CD4-positive, alpha-beta T cell treated with Interleukin-10 for 1 hour (primary cell): ENCODE data around the gene NCOA1.
"Not testable (repeated sequence)": the region's sequence is repeated elsewhere in the genome, so short reads cannot be mapped to it uniquely, and the experiment has no call there.

Experiments
- DNase-seq: peaks from one replicate; pipeline ENCODE4 v3.0.0-alpha.2; 2020

The NCOA1 gene

DNA sequence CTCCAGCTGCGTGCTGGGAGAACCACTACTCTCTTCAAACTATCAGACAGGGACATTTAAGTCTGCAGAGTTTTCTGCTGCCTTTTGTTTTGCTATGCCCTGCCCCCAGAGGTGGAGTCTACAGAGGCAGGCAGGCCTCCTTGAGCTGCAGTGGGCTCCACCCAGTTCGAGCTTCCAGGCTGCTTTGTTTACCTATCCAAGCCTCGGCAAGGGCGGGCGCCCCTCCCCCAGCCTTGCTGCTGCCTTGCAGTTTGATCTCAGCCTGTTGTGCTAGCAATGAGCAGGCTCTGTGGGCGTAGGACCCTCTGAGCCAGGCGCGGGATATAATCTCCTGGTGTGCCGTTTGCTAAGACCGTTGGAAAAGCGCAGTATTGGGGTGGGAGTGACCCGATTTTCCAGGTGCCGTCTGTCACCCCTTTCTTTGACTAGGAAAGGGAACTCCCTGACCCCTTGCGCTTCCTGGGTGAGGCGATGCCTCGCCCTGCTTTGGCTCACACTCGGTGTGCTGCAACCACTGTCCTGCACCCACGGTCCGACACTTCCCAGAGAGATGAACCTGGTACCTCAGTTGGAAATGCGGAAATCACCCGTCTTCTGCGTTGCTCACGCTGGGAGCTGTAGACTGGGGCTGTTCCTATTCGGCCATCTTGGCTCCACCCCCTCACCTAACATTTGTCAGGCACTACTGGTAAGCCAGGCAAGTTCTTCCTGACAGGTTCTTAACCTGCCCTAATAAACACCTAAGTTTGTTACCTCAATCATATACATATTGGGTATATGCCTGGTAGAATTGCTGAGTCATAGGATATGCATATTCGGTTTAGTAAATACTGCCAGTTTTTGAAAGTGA lies 315.0 kb downstream of the NCOA1 start:
- not testable (repeated sequence) for DNase-seq

DNA sequence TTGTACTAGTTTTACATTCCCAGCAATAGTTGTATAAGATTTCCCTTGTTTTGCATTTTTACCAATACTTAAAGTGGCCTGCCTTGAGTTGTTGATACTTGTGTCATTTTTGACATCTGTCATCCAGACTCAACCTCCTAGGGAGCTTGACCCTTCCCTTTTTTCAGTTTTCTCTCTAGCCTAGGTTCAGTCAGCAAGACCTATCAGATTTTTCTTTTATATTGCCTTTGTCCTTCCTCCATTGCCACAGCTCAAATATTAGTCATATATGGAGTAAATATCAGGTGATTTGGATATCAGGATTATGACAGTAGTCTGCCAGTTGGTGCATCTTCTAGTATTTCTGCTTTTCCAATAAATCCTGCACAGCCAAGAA lies 315.6 kb downstream of the NCOA1 start:
- no peak for DNase-seq

DNA sequence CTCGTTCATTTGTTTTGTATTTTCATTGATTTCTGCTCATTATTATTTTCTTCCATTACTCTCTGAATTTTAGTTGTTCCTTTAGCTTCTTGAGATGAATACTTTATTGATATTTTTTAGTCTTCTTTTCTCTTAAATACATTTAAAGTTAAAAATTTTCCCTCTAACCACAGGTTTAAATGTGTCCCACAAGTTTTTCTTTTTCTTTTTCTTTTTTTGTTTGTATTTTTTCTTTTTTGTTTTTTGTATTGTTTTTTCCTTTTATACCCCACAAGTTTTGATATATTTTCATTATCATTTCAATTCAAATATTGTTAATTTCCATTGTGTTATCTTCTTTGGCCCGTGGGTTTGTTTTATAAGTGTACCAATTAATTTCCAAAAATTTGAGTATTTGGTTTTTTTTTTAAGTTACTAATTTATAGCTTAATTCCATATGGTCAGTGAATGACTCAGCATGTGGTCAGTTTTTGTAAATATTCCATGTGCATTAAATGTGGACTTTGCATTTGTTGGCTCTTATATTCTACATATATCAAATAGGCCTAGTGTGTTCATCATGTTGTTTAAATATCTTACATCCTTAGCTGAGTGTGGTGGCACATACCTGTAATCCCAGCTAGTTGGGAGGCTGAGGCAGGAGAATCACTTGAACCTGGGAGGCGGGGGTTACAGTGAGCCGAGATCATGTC lies 318.4 kb downstream of the NCOA1 start:
- no peak for DNase-seq

DNA sequence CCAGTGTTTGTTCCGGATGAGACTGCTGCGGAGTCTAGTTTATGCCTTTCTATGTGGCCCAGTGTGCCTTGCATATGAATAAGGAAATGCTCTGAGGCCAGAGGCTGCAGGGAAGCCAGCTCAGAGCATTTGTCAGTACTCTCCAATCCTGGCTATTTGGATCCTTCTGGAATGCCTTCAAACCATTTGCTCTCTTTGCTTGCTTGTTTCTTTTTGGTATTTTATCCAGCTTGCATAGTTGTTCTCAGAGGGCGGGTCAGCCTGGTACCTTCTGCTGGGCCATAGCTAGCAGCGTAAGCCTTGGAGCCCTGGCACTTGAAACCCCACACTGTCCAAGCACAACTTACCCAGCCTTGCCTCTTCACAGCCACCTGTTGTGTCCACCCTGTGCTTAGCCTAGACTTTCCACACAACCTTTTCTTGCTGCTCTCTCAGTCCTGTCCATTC lies 322.7 kb downstream of the NCOA1 start:
- DNase-seq = no peak

DNA sequence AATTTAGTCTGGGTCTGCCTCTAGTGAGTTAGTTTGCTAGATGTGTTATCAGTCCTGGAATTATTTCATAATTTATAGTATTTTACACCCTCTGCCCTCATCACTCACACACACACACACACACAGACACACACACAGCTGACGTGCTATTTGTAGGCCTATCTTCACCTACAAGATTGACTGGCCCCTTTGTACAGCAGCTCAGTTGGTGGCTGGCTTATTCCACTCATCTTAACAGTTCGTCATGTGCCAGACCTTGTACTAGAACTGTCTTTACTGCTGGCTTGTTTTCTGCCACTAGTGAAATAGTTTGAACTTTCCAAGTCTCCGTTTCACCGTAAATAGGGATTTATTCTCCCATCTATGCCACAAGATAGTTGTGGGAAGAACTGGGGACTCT lies 323.5 kb downstream of the NCOA1 start:
- DNase-seq = no peak

DNA sequence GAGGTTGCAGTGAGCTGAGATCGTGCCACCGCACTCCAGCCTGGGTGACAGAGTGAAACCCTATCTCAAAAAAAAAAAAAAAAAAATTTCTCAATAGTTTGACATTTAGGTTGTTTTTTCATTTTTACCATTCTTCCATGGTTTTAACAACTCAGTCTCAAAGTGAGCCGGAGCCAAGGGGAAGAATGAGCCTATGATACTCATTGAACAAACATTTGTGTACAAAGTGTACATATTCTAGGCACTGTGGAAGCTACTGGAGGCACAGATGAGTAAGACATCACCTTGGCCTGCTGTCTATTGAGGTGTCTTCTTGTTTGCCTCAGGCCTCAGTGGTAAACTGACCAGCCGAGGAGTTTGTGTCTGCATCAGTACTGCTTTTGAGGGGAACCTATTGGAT lies 324.1 kb downstream of the NCOA1 start:
- no peak for DNase-seq

DNA sequence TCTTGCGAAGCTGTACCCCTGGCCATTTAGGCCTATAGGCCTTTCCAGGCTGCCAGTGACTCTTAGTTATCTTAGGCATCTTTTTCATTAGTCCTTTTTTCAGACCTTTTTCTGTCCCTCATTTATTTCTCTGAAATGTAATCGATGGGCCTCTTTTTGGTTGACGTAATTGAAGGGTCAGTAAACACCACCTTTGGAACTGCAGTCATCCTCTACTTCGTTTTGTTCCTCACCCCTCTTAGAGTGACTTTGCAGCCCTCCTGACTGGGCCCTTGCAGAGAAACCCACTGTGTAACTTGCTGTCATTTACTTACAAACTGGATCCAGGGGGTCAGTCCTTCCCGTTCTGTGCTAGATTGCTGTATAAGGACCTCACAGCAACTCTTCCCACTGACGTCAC lies 325.4 kb downstream of the NCOA1 start:
- no peak for DNase-seq

DNA sequence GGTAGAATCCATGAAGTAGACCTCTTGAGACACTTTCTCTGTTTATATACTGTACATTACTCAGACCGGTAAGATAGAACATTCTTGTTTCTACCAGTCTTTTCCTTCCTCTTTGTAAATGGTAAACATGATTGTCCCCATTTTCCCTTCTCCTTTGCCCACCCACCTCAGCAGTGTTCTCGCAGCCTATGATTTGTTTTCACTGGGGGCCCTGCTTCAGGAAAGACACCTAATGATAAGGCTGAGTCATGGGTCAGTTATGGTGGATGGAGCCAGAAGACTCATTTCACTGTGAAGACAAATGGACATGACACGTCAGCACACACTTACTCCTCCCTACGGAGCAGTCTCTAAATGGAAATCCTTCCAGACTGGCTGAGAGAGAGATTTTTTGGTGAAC lies 325.8 kb downstream of the NCOA1 start:
- no peak for DNase-seq

DNA sequence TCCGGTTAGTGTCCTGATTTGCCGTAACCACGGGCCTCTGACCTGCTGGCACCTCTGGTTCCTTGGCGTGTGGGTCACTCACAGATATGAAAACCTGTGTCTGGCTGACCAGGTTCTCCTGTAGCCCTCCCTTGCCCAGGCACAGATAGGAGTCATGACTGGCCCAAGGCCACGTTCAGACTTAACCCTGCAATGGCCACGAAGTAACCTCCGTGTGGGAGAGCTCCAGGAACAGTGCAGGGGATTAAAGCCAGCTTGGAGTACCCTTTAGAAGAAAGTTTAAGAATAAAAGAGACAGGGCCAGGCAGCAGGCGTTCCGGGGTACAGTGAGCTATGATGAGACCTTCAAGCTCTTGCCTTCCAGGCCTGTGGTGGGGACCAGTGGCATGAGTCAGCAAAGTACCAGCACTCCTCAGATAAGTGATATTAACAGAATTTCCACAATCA lies 327.7 kb downstream of the NCOA1 start:
- DNase-seq = no peak

DNA sequence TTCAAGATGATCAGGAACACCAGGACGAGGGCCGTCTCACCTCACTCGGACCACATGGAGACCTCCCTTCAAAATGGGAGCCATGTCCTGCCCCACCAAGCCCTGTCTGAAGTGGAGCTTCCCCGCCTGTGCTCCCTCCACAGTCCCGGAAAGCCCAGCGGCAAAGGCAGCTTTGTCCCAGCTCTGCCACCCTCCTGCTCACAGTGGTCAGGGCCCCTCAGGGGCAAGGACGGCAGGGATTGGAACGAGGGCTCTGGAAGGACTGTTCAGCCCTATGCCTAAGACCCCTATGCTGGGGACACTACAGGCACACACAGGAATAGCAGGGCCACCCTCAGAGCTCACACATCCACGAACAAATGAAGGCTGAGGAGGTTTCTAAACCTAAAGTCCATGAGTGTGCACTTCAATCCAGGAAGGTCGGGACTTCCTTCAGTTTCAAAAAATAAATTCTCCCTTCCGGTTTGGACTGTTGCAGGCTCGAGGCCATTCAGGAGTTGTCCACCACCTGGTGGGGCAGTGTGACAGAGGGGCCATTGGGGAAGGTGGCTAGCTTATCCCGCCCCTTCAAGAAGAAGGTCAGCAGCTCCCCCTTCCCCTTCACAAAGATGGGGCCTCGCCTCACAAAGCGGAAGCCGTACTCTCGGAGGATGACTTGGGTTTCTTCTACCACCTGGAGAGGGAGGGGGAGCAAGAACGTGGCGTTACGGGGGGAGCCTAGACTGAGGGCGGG lies 328.6 kb downstream of the NCOA1 start:
- DNase-seq = no peak

DNA sequence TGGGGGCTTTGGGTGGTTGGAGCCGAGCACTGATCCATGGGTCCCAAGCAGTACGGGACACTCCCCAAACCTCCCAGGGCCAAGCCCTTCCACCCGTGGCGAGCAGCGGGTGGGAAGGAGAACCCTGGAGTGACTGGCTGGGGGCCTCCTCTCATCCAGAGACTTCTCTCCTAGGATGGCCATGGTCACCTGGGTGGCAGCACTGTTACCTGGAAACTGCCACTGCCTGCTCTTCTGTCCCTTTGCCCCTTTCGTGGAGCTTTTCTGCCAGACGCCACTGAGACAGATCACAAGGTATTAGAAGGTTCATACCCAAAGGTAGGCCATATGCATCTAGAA lies 329.1 kb downstream of the NCOA1 start:
- DNase-seq = no peak
